Bronchial epithelial cell (primary cell): ENCODE results near the gene CHD6. TPM values are rescaled to one million over a fixed set of nuclear protein-coding genes. Genes with fewer than 3 reads are reported as not detected.

ENCODE experiments used
- DNase-seq: peaks from one replicate; pipeline ENCODE4 v3.0.0-alpha.2; 2010; ENCODE audit warnings: low read depth
- FAIRE-seq: peaks from 2 replicates; lab custom pipeline; 2011; peaks lifted over from hg19 to GRCh38; lab: Jason Lieb, UNC
- H3K27me3 ChIP-seq: 2 replicates; pipeline ENCODE4 v1.5.1; 2011; ENCODE audit warnings: low read length; ENCODE audit not compliant: control insufficient read depth, insufficient read depth
- H3K36me3 ChIP-seq: 2 replicates; pipeline ENCODE4 v1.5.1; 2011; ENCODE audit warnings: low read length; ENCODE audit not compliant: control insufficient read depth, insufficient read depth
- H3K4me3 ChIP-seq: 2 replicates; pipeline ENCODE4 v1.5.1; 2011; ENCODE audit warnings: mild to moderate bottlenecking, low read depth, low read length, control low read depth
- total RNA-seq: library from RNA; depleted of rRNA; stranded (reverse); fragments of >200 nt; gene quantifications from 2 replicates; pipeline ENCODE4 v1.2.1, GENCODE V29; 2014
- TF ChIP-seq, protein P1 (sequence below): IDR thresholded peaks from 2 replicates; pipeline ENCODE4 v1.5.1; 2011; ENCODE audit warnings: mild to moderate bottlenecking, moderate library complexity, low read length, control low read depth, inconsistent platforms; ENCODE audit not compliant: insufficient read depth, severe bottlenecking

CHD6 gene
- total RNA-seq, 1 donor from 2014 or later, result 10.8 TPM

DNA sequence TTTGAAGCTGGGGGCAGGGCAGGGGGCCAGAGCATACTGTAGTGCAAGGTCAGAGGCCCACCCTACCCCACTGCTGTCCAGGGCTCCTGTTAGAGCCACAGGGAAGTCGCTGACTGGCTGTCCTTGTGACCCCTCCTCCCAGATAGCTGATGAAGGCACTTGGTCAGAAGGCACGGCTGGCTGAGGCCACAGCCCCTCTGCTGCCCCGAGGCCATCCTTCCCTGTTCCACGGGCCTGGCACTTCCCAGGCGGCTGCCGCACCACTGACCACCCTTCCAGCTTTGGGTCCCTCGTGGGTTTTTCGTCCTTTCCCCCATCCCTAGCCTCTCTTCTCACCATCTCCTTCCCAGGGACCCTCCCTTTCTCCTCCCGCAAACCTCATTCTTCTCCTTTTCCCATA, 242.3 kb downstream of the CHD6 start:
- H3K4me3 ChIP-seq, result no peak overlapping the region
- FAIRE-seq (no peak), DNase-seq (no peak)
- no peaks in the 10 kb centered on the region for H3K36me3 ChIP-seq
- peaks cover 4% of the 10 kb centered on the region for H3K27me3 ChIP-seq
- TF ChIP-seq, protein P1, sequence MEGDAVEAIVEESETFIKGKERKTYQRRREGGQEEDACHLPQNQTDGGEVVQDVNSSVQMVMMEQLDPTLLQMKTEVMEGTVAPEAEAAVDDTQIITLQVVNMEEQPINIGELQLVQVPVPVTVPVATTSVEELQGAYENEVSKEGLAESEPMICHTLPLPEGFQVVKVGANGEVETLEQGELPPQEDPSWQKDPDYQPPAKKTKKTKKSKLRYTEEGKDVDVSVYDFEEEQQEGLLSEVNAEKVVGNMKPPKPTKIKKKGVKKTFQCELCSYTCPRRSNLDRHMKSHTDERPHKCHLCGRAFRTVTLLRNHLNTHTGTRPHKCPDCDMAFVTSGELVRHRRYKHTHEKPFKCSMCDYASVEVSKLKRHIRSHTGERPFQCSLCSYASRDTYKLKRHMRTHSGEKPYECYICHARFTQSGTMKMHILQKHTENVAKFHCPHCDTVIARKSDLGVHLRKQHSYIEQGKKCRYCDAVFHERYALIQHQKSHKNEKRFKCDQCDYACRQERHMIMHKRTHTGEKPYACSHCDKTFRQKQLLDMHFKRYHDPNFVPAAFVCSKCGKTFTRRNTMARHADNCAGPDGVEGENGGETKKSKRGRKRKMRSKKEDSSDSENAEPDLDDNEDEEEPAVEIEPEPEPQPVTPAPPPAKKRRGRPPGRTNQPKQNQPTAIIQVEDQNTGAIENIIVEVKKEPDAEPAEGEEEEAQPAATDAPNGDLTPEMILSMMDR, result no peak

DNA sequence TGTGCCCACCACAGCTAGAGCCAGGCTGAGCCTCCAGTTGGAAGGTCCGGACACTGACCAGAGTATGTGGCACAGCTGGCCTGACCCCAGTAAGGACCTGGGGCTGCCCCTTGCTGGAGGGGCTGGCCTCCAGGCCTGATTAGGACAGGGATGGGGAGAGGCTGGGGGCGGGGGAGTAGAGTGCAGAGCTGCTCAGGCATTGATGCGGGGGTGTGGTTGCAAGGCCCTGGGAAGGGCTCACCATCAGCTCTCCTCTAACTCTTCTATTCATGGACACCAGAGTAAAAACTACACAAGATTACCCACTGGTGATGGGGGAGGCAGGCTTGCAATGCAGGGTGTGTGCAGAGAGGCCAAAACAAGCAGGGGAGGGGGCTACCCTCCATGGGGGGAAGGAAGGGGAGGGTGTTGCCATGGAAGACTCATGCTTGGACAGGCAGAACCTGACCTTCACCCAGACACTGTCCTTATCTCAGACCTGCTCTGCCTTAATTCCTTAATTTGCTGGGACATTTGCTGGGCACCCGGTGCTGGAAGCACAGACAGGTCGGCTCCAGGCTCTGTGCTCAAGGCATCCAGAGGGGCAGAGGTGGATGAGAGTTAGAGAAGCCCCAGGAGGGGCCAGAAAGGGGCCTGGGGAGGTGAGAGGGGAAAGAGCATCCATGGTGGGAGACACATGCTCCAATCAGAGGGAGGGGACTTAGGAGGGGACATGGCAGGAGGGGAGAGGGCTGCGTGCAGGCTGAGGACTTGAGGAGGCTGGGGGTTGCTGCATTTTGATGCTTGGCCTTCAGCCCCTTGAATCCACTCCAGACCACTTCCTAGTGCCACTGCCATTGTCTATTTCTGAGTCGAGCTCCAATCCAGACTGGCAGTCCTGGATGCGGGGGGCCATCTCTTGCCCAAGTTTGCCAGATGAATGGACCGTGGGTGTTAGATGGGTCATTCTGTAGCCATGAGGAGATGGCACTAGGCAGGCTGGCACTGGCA, 244.0 kb downstream of the CHD6 start:
- Histone ChIP-seq H3K36me3 (no peaks in the 10 kb centered on the region), H3K4me3 (no peak overlapping the region), H3K27me3 (peaks cover 4% of the 10 kb centered on the region)
- DNase-seq (no peak), FAIRE-seq (no peak)
- TF ChIP-seq, protein P1, result no peak

DNA sequence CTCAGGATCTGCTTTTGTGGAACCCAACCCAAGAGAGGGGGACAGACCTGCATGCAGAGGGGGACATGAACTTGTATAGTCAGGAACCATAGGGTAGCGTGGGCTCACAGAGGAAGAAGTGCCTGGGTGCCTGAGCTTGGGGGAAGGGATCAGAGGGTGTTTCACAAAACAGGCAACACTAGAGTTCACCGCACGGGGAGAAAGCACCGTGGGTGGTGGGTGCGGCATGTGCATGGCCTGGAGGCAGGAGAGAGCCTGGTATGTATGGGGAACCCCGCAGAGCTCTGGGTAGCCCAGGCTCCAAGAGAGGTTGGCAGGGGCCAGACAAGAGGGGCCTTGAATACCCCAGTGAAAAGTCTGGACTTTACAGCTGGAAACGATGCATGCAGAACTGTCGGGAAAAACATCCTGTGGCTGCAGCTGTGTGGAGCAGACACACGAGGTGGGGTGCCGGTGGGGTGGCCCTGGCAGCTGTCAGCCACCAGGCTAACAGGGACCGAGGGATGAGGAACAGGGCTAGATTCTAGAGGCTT, 244.9 kb downstream of the CHD6 start:
- Histone ChIP-seq H3K4me3 (no peak overlapping the region), H3K27me3 (peaks cover 4% of the 10 kb centered on the region), H3K36me3 (no peaks in the 10 kb centered on the region)
- no peak for FAIRE-seq
- TF ChIP-seq, protein P1, result no peak
- DNase-seq, result no peak

GRCh38 chr20:41371371-41371770, 246.8 kb downstream of the CHD6 start:
- no peaks in the 10 kb centered on the region for H3K36me3 ChIP-seq
- TF ChIP-seq, protein P1, result no peak
- no peak overlapping the region for H3K4me3 ChIP-seq
- DNase-seq, result no peak
- H3K27me3 ChIP-seq, result peaks cover 9% of the 10 kb centered on the region
- no peak for FAIRE-seq

DNA sequence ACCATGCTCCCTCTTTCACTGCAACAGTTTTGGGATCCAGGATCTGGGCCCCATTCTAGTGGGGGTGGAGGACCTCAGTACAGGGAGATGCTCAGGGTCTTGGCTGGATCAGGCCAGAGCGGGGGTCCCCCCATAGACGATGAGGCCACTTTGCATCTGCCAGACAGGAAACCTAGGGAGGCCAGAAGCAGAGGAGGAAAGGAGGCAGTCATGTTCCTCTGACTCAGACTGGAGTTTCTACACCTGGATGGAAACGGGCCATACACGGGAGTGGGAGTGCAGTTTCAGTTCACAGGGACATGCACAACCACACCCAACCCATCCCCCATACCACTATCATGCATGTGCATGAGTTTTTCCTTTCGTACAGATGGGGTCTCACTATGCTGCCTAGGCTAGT, 248.0 kb downstream of the CHD6 start:
- FAIRE-seq (peak; percentile 28), DNase-seq (peak; percentile 12)
- TF ChIP-seq, protein P1, result no peak

More for the DNA sequence above, 248.0 kb downstream of the CHD6 start:
- Histone ChIP-seq H3K27me3 (peaks cover 15% of the 10 kb centered on the region), H3K36me3 (no peaks in the 10 kb centered on the region), H3K4me3 (no peak overlapping the region)
